HG03280 (cell line): ENCODE measurements around the gene CD40LG.
A peak's percentile ranks its signal among the peaks of the same experiment; 100 is the strongest.

Source experiments
- ATAC-seq: cut with Tn5 transposase; IDR thresholded peaks from one replicate; pipeline ENCODE4 v1.9.1; 2021; ENCODE audit warnings: mild to moderate bottlenecking, moderate library complexity; ENCODE audit not compliant: unreplicated experiment

The CD40LG gene

DNA sequence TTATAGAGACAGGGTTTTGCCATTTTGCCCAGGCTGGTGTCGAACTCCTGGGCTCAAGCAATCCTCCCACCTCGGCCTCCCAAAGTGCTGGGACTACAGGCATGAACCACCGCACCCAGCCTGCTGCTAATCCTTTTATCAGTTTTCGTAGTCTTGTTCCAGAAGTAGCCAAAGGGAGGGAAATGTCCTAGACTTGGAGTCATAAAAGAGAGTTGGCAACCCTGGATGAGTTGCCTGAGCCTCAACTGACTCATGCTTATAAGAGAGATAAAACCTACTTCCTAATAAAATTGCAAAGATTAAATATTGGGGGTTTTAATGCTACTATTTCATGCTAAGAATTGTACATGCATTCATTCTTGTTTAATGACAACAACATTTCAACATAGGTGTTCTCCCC is 44.3 kb downstream of the CD40LG start:
- no peak for ATAC-seq

DNA sequence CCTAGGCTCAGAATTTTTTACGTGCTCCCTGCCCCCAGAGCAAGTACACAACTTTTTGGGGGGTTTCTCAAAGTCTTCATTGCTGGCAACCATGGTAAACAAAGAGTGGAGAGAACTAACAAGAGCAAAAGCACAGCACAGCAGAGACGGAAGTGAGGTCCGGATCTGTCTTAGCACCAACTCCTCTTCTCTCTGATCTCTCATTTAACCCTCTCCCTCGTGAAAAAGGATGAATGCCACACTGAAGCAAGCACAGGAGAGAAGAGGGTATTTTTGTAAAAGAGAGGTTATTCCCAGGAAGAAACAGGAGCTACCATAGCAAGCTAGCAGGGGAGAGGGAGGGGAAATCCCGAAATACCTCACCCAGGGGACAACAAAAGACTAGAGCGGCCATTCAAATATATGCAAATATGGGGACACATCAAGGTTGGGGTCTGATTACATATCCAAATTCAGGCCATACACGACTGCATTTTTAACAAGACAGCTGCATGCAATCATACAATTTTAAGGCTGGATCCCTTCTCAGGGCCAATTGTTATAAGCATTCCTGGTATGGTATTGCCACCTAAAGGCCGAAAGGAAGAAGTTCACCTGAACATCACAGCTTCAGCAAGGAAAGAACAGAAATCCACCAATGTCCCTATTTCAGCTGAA is 46.6 kb downstream of the CD40LG start:
- peak; percentile 93 for ATAC-seq

DNA sequence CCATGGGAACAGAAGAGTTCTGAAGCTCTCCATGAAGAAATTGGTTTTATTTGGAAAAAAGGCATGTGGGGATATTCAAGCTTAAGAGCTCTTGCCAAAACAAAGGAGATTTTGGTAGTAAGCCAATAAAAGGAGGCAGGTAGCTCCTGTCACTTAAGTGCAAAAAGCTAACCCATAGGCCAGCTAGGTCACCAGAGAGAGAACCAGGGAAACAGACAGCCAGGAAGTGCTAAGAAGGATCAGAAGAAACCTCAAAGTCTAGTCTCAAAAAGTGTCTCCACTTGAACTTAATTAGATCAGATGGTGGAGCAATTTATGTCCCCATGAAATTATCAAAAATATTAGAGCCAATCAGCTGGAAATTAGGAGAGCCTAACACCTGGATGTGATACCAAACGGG is 49.2 kb downstream of the CD40LG start:
- no peak for ATAC-seq

DNA sequence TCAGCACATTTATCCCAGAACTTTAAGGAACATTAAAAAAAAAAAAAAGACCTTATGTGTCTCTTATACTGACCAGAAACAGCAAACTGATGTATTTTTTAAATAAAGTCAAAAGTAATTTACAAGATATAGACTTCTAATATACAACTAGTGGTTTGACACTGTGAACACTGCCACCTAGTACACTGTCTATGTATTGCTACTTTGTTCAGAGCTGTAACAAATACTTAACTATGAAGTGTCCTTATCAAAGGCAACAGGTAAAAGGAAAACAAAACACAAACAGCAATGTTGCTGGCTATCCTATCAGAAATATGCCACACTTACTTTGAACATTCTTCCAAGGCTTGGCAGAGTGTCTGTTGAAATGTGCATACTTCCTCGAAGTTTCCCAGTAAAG is 60.4 kb downstream of the CD40LG start:
- ATAC-seq: no peak
